Measurements from ENCODE around the gene BIVM.

GRCh38 chr13:102872531-102872930 is 73.6 kb downstream of the BIVM start:
- TF ChIP-seq EP300 (IDR thresholded peaks at IDR 0.05) = no peak
- no peak for TF ChIP-seq POLR2A (IDR thresholded peaks at IDR 0.05; ENCODE audit: low read depth)
- no peak for TF ChIP-seq CTCF (IDR thresholded peaks at IDR 0.05)
- no peak for TF ChIP-seq POLR2AphosphoS5 (IDR thresholded peaks at IDR 0.05)

Measured in esophagus muscularis mucosa (tissue), 4 donors.